DOHH2 (cell line): Measurements from ENCODE around the gene RNF212.

Experiments used
- EZH2phosphoT487 ChIP-seq: fragments of 200-600 bp; sonication (generic); IDR thresholded peaks from 2 replicates; pipeline ENCODE4 v1.6.1; 2017; ENCODE audit warnings: borderline replicate concordance, mild to moderate bottlenecking, antibody characterized with exemption, low read length, moderate library complexity, mixed read lengths
- TF ChIP-seq, protein P1 (sequence below): fragments of 200-600 bp; sonication (generic); IDR thresholded peaks from one replicate; pipeline ENCODE4 v1.5.1; 2014; ENCODE audit warnings: antibody characterized with exemption, mild to moderate bottlenecking, low read depth, low read length; ENCODE audit not compliant: poor library complexity, severe bottlenecking

DNA sequence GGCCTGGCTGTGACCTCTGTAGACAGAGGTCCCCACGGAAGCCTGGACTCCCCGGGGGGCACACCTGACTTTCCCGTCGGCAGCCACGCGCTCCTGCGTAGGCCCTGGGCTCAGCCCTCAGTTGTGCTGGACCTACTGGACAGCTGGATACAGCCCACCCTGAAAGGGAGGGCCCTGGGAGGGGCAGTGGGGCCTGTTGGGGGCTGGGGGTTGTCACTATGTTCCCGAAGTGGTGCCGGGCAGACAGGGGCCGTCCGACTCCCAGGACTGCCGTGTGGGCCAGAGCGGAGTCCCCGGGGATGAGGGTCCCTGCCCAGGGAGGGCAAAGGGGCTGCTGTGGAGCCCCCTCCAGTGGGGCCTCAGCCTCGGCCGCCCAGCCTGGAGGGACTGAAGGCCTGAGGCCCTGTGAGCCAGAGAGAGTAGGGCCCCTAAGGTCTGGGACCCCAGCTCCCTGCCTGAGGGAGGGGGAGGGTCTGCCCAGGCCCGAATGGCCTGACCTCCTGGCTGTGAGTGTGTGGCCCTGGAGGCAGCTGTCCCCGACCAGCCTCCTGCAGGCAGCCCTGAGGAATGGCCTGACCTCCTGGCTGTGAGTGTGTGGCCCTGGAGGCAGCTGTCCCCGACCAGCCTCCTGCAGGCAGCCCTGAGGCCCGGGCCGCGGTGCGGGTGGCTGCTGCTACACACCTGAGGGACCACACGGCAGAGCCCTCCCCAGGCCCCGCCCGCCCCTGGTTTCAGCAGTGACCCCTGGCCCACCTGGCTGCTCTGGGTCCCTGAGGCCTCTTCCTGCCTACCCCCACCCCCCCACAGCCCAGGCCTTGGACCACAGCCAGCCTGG lies 76.2 kb downstream of the RNF212 start:
- TF ChIP-seq EZH2phosphoT487, result no peak
- TF ChIP-seq, protein P1, sequence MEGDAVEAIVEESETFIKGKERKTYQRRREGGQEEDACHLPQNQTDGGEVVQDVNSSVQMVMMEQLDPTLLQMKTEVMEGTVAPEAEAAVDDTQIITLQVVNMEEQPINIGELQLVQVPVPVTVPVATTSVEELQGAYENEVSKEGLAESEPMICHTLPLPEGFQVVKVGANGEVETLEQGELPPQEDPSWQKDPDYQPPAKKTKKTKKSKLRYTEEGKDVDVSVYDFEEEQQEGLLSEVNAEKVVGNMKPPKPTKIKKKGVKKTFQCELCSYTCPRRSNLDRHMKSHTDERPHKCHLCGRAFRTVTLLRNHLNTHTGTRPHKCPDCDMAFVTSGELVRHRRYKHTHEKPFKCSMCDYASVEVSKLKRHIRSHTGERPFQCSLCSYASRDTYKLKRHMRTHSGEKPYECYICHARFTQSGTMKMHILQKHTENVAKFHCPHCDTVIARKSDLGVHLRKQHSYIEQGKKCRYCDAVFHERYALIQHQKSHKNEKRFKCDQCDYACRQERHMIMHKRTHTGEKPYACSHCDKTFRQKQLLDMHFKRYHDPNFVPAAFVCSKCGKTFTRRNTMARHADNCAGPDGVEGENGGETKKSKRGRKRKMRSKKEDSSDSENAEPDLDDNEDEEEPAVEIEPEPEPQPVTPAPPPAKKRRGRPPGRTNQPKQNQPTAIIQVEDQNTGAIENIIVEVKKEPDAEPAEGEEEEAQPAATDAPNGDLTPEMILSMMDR, result no peak
